ENCODE results near the gene GNL3.

GNL3 gene

DNA sequence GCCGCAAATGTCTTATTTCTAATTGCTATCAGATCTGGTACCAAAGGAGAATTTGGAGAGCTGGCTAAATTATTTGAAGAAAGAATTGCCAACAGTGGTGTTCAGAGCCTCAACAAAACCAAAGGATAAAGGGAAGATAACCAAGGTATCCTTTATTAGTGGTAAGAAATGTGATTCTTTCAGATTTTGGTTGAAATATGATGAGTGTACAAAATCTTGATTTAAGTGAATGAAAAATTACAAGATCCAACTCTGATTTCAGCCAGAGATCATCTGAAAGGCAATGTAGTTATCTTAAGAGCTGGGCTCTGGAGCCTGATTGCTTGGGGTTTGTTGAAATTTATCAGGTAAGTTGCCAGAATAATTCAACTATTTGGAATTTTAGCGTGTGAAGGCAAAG, 4.7 kb downstream of the GNL3 start:
- no peak for DNase-seq

DNA sequence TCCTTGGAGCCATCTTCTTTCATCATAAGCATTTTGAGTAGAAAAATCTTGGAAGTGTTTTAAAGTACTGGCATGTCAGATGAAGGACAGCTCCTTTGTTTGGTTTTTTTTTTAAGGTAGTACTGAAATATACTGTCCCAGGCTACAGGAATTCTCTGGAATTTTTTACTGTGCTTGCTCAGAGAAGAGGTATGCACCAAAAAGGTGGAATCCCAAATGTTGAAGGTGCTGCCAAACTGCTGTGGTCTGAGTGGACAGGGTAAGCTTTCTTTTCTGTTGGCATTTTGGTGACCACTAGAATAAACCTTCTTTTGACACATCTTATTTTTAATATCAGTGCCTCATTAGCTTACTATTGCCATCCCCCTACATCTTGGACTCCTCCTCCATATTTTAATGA, 7.2 kb downstream of the GNL3 start:
- DNase-seq: no peak

DNA sequence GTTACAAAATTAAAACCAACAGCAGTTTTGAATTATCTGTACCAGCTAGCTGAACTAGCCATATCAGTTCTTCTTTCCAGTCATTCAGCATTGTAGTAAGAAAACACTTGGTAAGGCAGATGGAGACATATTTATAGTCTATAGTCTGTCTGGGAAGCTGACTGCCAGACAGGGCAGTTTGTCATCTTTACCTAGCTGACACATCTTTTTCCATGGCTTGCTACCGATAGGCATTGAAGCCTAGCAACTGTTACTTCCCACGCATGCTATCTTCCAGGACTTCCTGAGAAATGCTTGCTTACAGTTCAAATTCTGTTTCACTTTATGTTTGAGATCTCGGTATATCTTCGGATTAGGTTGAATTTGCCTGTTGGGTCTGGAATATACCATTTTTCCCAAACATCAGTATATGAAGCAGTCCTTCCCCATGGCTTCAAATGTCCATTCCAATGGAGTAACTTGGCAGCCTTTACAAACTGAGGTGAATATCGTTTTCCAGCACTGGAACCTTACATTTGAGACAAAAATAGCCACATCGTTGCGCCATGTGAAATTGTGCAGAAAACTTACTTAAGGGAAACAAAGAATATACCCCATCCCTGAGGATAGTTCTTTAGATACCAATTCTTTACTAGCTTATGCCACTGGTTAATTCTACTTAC, 8.8 kb downstream of the GNL3 start:
- no peak for DNase-seq

DNA sequence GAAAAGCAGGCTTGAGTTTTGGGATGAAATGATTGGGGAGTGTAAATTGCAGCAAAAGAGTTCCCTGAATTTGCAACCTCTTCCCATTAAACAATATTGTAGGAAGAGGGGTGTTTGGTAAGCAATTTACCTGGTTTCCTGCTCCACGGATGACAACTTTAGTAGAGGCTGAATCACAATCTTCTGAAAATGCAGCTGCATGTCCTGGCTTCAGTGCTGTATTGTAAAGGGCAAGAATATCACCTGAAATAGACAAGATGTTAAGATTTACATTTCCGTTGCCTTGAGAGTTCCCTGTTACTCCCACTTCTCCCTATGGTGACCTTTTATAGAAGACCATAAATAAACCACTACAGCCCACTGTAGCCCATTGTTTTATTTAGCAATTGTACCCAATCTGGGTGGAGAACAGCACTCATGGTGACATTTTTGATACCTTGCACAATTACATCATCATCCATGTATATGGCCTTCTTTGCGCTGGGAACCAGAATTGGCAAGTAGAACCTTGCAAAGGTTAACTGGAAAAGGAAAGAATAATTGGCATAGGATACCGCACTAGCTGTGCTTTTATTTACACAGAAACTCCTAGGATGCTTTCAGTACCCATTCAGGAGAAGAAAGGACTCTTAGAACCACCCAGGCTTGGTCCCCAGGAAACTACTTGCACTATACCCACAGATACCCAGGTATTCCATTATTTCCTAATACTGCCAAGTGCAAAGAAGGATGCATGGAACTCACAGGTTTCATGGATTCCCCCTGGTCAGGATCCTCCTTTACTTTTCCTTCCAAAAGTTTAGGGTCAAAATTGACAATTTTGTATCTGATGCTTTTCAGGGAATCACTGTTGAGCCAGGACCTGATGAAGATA, 10.2 kb downstream of the GNL3 start:
- no peak for DNase-seq

DNA sequence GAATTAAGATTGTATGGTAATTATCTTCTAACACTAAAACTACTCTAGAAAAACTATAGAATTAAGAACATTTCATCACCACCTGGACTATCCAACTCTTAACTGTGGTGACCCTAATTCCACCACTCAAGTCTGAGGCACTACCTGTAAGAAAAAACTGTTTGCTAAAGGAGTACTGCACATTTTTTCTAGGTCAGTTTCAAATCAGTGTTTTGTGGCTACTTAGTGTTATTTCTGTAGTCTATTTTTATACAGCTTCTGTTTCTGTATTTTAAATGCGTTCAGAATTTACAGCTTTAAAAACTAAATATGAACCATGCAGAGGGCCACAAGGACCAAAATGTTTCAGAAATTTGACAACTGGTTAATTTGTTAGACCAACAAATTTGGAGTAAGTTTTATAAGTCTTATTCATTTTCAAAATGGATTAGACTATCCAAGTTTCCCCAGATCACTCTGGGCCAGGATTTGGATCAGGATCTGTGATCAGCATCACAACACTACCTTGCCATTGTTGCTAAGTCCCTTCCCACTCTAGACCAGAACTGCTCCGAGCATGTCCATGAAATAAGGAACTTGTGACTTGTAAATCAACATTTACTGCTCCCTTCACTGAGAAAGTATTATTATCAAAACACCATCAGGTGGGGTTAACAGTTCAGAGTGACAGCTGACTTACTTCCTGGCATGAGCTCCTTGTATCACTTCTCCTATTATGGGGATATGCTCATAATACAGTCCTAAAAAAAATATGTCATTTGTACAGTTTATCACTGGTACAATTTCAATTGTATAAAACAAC, 11.2 kb downstream of the GNL3 start:
- no peak for DNase-seq

DNA sequence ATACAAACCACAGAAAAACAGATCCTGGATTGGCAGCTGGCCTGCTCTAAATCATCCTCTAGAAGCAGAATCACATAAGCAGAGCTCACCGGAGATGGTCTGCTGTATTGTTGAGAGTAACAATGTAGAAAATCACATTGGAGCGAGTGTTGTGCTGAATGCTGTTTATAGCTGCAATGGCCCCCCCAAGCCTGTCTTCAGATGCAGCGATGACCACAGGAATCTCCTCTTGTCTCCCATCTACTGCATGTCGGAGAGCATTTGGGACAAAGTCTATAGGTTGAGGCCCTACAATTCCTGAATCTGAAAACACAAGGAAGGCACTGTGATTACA, 11.8 kb downstream of the GNL3 start:
- DNase-seq: no peak

DNA sequence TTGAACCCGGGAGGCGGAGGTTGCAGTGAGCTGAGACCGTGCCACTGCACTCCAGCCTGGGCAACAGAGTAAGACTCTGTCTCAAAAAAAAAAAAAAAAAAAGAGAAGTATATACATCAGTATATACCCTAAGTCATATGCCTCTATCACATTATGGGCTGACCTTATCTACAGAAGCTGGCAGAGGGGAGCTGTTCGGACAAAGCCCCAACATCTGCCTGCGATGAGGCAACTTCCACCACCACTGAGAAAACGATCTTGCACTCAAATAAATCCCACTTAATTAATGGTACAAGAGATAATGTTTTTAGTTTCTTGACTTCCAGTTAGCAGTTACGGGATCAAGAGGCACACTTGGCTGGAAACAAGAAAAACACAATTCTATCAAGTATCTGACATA, 17.5 kb downstream of the GNL3 start:
- DNase-seq: no peak

DNA sequence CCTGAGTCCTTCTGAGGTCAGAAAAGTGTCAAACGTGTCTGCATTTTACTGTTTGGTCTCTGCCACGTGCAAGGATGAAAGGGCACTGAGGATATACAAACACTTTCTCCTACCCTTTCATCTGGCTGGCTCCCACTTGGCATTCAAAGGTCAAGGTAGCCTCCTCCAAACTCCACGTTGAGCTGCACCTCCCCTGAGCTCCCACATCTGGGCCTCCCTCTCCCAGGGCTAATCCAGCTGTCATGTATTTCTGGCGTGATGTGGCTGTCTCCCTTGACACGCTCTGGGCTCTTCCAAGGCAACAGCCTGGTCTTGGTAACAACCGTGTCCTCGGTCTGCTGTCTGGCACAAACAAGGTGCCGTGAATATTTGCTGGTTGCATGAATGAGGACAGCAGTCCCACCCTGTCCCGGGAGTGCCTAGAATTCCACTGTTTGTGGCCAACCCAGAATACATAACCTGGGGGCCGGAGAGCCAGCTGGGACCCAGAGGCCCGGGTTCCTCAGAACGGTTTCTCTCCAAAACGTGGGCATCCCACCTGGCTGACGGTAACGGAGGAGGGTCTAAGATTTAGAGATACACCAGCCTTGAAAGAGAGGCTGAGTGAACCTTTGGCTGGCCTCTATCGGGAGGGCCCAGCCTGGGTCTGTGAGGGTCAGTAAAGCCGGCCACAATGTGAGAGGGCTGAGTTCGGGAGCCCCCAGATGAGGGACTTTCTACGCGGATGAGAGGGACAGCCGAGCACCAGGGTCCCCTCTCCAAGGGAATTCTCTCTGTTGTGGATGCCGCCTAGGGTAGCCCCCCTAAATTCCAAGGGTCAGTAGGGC, 19.0 kb downstream of the GNL3 start:
- DNase-seq: no peak

DNA sequence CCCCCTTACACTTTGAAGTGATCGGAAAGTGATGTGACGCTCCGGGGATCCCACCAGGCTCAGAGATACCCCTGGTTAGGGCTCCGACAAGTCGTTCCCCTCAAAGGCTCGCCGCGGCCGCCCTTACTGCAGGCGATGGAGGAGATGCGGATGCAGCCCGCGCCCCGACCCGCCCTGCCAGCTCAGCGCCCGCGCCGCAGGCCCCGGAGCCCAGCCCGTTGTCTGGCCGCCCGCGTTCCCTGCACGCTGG, 19.5 kb downstream of the GNL3 start:
- DNase-seq: no peak

DNA sequence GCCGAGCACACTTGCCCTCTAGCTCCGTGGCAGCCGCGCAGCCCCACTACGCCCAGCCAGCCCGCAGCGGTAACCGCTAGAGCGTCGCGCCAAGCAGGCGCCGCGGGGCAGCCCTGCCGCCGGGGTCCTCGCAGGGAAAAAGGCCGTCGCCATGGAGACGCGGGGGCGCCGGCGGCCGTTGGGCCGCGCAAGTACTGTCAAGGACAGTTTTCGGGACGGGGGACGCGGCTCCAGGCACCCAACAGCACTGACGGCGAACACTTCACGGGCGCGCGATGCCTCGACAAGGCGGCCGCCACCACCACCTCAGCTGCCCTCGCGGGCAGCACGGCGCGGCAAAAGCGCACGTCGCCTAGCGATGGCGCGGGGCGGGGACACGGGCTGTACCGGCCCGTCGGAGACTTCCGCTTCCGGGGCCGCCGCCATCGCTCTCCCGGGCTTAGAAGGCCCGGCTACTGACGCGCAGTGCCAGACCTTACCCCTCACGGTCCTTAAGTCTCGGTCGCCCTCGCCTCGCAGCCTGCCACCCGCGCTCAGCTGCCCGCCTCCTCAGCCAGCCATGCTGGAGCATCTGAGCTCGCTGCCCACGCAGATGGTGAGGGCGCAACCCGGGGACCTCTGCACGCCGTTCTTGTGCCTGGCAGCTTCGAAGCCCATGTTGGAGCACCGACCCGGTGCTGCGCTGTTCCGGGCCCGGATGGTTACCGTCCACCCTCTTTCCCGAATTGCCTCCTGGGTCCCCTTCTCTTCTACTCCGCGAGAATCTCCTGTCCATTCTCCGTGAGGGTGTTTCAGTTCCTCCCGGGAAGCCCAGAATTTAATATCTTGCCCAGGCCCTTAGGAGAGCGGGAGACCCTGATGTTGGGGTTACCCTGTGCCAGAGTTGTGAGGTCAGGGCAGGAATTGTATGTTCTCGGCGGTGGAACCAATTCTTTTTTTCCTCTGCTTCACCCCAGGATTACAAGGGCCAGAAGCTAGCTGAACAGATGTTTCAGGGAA, 20.2 kb downstream of the GNL3 start, which contains the start of the genes GLT8D1 and SPCS1:
Gene GLT8D1 (minus strand): TSS at position 104 of the 999 bp plus-strand sequence. CDS start 5,331 bp downstream, outside the sequence.
Gene SPCS1 (plus strand): TSS at position 419 of the 999 bp plus-strand sequence. CDS start 141 bp downstream, at position 560.
- DNase-seq: peak; percentile 85

DNA sequence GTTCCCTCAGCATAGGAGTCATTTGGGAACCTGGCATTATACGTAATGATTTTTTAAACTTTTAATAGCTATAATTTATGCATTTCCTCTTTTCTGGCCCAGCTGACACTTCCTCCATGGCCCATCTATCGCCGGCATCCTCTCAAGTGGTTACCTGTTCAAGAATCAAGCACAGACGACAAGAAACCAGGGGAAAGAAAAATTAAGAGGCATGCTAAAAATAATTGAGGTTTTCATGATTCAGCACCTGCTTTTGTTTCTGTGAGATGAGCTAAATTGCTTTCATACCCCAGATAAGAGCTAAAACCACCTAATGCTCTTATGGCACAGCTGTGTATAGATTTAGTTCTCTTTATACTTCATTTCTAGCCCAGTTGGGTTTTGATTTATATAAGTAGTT, 21.8 kb downstream of the GNL3 start:
- DNase-seq: no peak

DNA sequence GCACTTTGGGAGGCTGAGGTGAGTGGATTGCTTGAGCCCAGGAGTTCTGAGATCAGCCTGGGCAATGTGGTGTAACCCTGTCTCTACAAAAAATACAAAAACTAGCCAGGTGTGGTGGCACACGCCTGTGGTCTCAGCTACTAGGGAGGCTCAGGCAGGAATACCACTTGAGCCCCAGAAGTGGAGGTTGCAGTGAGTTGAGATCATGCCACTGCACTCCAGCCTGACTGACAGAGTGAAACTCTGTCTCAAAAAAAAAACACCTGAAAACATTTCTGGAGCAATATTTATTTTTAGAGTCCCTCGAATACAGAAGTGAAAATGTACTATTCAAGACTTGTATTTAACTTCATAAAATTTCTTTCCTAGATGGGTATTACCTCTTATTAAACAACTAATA, 24.7 kb downstream of the GNL3 start:
- no peak for DNase-seq

DNA sequence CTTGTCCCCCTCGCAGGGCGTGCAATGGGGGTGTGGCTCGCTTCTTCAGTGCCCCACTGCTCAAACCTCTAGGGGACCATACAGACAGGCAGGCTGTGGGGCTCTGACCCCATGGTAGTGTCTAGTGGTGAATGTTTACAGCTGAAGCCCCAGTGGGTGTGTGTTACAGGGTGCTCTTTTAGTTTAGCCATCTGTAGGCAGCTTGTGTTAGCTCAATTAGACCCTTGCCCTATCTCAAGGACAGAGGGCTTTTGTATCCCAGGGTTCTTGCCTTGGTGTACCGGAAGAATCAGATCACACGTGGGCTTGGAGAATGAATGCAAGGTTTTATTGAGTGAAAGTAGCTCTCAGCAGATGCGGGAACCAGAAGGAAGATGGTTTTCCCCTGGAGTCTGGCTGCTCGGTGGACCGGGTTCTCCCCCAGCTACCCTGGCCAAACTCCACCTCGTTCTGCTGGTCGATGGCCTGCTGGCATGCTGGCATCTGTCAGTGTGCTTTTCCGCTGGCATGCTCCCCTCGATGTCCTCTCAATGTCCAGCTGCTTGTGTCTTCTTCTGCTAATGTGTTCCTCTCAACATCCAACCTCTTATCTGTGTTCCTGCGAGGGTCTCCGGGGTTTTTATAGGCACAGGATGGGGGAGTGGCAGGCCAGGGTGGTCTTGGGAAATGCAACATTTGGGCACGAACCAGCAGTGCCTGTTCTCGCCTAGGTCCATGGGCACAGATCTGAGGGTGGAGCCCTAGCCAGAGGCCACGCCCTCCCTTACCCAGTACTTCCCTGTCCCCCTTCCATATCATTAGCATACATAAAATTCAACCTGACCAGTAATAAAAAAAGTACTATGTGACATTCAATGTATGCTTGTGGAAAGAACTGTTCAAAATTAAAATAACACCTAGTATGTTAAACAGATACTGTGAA, 26.7 kb downstream of the GNL3 start:
- DNase-seq: no peak

DNA sequence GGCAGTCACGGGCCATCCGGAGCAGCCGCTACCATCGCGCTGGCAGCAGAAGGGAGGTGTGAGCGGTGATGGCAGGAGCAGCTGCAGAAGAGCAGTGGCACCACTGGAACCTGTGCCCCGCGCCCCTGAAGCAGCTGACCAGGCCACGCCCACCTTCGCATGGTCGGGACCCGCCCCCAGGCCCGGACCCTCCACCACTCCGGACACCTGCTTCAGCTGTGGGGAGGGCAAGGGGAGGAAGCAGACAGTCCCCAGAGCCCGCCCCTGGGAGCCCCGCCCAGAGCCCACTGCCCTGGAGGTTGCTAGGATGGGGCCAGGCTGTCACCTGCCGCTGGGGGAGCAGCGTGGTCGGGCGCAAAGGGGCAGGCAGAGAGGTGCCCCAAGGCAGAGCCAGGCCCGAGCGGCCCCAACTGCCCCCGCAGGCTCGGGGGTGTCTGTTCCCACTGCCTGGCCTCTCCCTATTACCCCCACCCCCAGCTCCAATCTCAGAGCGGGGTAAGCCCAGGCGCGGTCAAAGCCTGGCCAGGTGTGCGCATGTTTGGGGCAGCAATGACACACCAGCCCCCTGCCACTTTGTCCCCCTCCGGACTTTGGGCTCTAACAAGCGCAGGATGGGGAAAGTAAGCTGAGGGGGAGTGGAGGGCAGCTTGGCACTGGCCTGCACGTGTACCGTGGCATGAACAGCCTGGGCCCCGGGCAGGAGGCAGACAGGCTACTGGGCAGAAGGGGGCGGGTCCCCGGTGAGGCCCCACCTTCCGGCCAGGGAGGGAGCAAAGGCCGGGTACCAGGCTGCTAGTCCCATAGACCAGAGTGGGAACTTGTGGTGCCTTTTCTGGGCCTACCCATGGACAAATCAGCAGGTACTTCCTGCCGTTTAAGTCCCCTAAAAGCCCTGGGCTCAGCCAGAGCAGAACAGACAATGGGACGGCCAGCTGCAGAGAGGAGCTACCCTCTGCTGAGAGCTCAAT, 28.8 kb downstream of the GNL3 start:
- DNase-seq: no peak

DNA sequence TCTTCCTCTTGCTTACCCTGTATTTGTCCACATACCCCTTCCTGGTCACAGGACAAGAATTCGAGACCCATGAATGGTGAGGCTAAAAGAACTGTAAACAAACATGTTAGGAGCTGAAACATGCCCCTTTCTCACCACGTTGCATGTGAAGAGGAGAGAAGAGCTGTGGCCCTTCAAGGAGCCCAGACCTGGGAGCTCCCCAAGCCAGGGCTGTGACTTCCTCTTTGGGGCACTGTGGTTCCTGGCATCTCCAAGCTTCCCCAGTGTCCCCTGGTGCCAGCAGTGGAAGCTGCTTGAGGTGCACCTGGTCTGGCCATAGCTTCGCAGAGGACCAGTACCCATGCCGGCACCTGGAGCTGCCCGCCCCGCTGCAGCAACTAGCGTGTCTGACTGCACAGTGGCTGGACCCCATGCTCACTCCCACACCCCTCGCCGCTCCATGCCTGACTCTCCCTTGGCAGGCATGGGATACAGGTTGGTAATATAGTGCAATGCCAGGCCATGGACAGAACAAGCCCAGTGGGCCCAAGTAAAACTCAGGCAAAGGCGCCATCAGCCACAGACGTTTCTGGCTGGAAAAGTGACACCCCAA, 30.0 kb downstream of the GNL3 start:
- DNase-seq: no peak

DNA sequence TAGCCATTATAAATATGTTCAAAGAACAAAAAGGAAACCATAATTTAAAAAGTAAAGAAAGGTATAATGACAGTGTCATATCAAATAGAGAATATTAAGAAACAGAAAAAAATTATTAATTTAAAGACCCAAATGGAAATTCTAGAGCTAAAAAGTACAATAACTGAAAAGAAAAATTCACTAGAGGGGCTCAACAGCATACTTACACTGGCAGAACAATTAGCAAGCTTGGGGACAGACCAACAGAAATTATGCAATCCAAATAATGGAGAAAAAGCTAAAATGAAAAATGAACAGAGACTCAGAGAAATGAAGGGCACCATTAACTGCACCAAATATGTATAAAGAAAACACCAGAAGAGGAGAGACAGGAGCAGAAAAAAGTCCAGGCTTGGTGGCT, 33.8 kb downstream of the GNL3 start:
- DNase-seq: no peak

DNA sequence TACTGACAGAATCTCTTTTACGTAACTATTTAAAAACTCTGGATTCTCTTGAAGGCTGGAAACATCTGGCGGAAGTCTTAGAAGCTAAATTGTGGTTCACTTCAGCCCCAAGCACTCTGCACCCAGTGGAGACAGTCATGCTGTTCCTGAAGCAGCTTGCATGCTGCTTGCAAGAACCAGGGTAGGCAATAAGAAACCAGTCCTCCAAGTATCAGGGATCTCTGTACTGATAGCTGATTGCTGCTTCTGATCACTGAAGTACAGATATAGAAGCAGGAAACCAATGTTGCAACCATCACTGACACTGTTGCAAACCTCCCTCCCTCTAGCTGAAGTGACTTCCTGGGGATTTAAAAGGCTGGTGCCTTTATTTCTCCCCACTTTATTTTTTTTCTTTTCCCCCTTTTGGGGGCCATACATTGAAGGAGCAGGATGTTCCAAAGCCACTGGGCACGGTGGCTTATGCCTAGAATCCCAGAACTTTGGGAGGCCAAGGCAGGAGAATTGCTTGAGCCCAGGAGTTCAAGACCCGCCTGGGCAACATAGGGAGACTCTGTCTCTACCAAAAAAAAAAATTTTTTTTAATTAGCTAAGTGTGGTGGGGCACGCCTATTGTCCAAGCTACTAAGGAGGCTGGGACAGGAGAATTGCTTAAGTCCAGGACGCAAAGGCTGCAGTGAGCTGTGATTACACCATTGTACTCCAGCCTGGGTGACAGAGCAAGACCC, 35.3 kb downstream of the GNL3 start:
- DNase-seq: no peak

DNA sequence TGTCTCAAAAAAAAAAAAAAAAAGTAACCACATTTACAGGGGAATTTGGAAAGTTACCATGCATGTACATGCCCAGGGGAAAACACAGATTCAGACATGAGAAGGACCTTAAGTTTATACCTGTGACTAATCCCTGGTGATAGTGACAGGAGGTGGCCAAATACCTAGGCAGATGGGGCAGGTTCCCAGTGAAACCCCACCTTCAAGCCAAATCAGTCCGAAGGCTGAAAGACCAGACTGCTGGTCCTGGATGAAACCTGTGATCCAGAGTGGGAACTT, 35.8 kb downstream of the GNL3 start:
- DNase-seq: no peak
